HepG2 (cell line): ENCODE measurements around the gene ZNF32. TPM values are rescaled to one million over a fixed set of nuclear protein-coding genes. Genes with fewer than 3 reads are reported as not detected.

Experiments
- ATAC-seq: fragments of 200-7000 bp; cut with Tn5 transposase; 3 replicates; pipeline ENCODE4 v1.9.1; 2020; ENCODE audit warnings: mild to moderate bottlenecking, moderate library complexity
- BruUV-seq: library from RNA; stranded (reverse); fragments of 400-500 nt; replicated peaks from 2 replicates; lab custom pipeline; 2021; lab: Mats Ljungman, UMichigan
- CTCF ChIA-PET: fragments of 300-600 bp; formaldehyde crosslinking; extraction: SDS; loops from one replicate; lab custom pipeline; 2021; ENCODE audit warnings: low total read pairs, inconsistent platforms, low intra/inter-chr PET ratio; lab: Yijun Ruan, JAX
- POLR2A ChIA-PET: fragments of 350-600 bp; sonication (Branson Sonifier 250); formaldehyde crosslinking; loops from one replicate; lab custom pipeline; 2020; ENCODE audit warnings: antibody characterized with exemption, inconsistent platforms; lab: Yijun Ruan, JAX
- DNase-seq: peaks from one replicate; pipeline ENCODE4 v3.0.0-alpha.2; 2015; ENCODE audit warnings: low spot score
- FAIRE-seq: peaks from 3 replicates; lab custom pipeline; 2011; peaks lifted over from hg19 to GRCh38; lab: Jason Lieb, UNC
- H2AFZ ChIP-seq: one replicate; pipeline ENCODE4 v1.6.1; 2011; ENCODE audit warnings: low read length, inconsistent platforms
- H3K27ac ChIP-seq: fragments of 300-600 bp; 3 replicates; pipeline ENCODE4 v1.8.0; 2011; ENCODE audit warnings: mixed run types, mild to moderate bottlenecking, mixed read lengths, low read length, inconsistent platforms; ENCODE audit not compliant: insufficient read depth; ENCODE audit errors: extremely low read length
- H3K27me3 ChIP-seq, 2 experiments: fragments of 200-600 bp in 1 of 2; 2 replicates in 1 of 2; 3 replicates in 1 of 2; pipeline versions ENCODE4 v1.6.0 to v1.8.0; 2011; ENCODE audit warnings: low read length in 2 of 2, mild to moderate bottlenecking in 2 of 2, moderate library complexity in 2 of 2, inconsistent platforms in 1 of 2; ENCODE audit not compliant: insufficient read depth in 2 of 2, control insufficient read depth in 1 of 2
- H3K36me3 ChIP-seq, 2 experiments: fragments of 200-600 bp in 1 of 2; replicated peaks in 1 of 2; 2 replicates in 1 of 2; 3 replicates in 1 of 2; pipeline versions ENCODE4 v1.5.1 to v1.8.0; 2011; ENCODE audit warnings: low read length in 2 of 2, inconsistent platforms in 1 of 2; ENCODE audit not compliant: insufficient read depth in 2 of 2, control insufficient read depth in 1 of 2
- H3K4me1 ChIP-seq: 2 replicates; pipeline ENCODE4 v1.5.1; 2012; ENCODE audit warnings: low read length, inconsistent platforms; ENCODE audit not compliant: insufficient read depth
- H3K4me2 ChIP-seq: 2 replicates; pipeline ENCODE4 v1.6.0; 2011; ENCODE audit warnings: low read depth, low read length, inconsistent platforms
- H3K4me3 ChIP-seq, 3 experiments: fragments of 200-600 bp in 1 of 3; sonication (generic), shearing (Covaris generic) in 1 of 3; replicated peaks in 1 of 3; 2 replicates each; pipeline ENCODE4 v1.5.1; 2011 to 2016; ENCODE audit warnings: low read length in 3 of 3, inconsistent platforms in 2 of 3, low read depth in 2 of 3, mild to moderate bottlenecking in 2 of 3, control low read depth in 1 of 3, mixed read lengths in 1 of 3; ENCODE audit not compliant: insufficient read depth in 1 of 3
- H3K79me2 ChIP-seq: one replicate; pipeline ENCODE4 v1.6.1; 2011; ENCODE audit warnings: low read length, inconsistent platforms; ENCODE audit not compliant: insufficient read depth
- H3K9ac ChIP-seq: 2 replicates; pipeline ENCODE4 v1.6.0; 2011; ENCODE audit warnings: mild to moderate bottlenecking, low read depth, low read length, inconsistent platforms; ENCODE audit not compliant: insufficient read depth
- H3K9me3 ChIP-seq: 2 replicates; pipeline ENCODE4 v1.5.1; 2012; ENCODE audit warnings: mild to moderate bottlenecking, low read length
- H4K20me1 ChIP-seq: 2 replicates; pipeline ENCODE4 v1.6.0; 2011; ENCODE audit warnings: inconsistent platforms, mild to moderate bottlenecking, low read length, moderate library complexity; ENCODE audit not compliant: insufficient read depth
- ATF2 ChIP-seq: sonication (generic); formaldehyde crosslinking; IDR thresholded peaks from 2 replicates; pipeline ENCODE4 v1.4.0; 2020; ENCODE audit warnings: missing genetic modification reagents
- CENPX ChIP-seq: sonication (generic); formaldehyde crosslinking; IDR thresholded peaks from 2 replicates; pipeline ENCODE4 v1.9.0; 2021; ENCODE audit warnings: mild to moderate bottlenecking, missing genetic modification reagents, moderate library complexity
- HNRNPUL1 ChIP-seq: fragments of 200-400 bp; formaldehyde crosslinking; IDR thresholded peaks from 2 replicates; pipeline ENCODE4 v1.6.1; 2017; ENCODE audit warnings: low read depth, mild to moderate bottlenecking, low read length, moderate library complexity
- KLF15 ChIP-seq: sonication (generic); formaldehyde crosslinking; IDR thresholded peaks from 2 replicates; pipeline ENCODE4 v1.8.1; 2023; ENCODE audit warnings: borderline replicate concordance, mild to moderate bottlenecking, inconsistent platforms, missing genetic modification reagents, mixed read lengths
- LBX2 ChIP-seq: sonication (generic); formaldehyde crosslinking; IDR thresholded peaks from 2 replicates; pipeline ENCODE4 v1.5.0; 2020; ENCODE audit warnings: missing genetic modification reagents, mild to moderate bottlenecking, borderline replicate concordance
- RBFOX2 ChIP-seq: fragments of 200-400 bp; formaldehyde crosslinking; IDR thresholded peaks from 2 replicates; pipeline ENCODE4 v1.6.1; 2017; ENCODE audit warnings: low read depth, mild to moderate bottlenecking, low read length
- TEAD2 ChIP-seq: sonication (generic); formaldehyde crosslinking; IDR thresholded peaks from 2 replicates; pipeline ENCODE4 v1.9.0; 2021; ENCODE audit warnings: missing genetic modification reagents
- TSC22D2 ChIP-seq: sonication (generic); formaldehyde crosslinking; IDR thresholded peaks from 2 replicates; pipeline ENCODE4 v1.5.1; 2020; ENCODE audit warnings: missing genetic modification reagents, mild to moderate bottlenecking, borderline replicate concordance
- ZNF253 ChIP-seq: sonication (generic); formaldehyde crosslinking; IDR thresholded peaks from 2 replicates; pipeline ENCODE4 v1.8.0; 2022; ENCODE audit warnings: mild to moderate bottlenecking, missing genetic modification reagents, borderline replicate concordance
- ZNF713 ChIP-seq: sonication (generic); formaldehyde crosslinking; IDR thresholded peaks from 2 replicates; pipeline ENCODE4 v1.4.0; 2020; ENCODE audit warnings: mild to moderate bottlenecking, missing genetic modification reagents
- ZSCAN20 ChIP-seq: sonication (generic); formaldehyde crosslinking; IDR thresholded peaks from 2 replicates; pipeline ENCODE4 v1.4.0; 2020; ENCODE audit warnings: missing genetic modification reagents, mild to moderate bottlenecking, borderline replicate concordance
- WGBS: methylation state at CpG from one replicate; pipeline ENCODE4 v1.1.6; 2017; ENCODE audit warnings: low lambda C conversion rate; 5-methylcytosine and 5-hydroxymethylcytosine counted together
- in situ Hi-C: cut with HindIII; loops from 2 replicates; pipeline ENCODE4 v1.10.0; 2017; ENCODE audit warnings: low pct_unique_long_range_greater_than_20kb; ENCODE audit not compliant: extremely low pct_ligation_motif_present
- intact Hi-C: fragments of 100-400 bp; cut with micrococcal nuclease; formaldehyde crosslinking; loops from one replicate; pipeline ENCODE4 v1.10.0; 2022; ENCODE audit not compliant: unreplicated experiment
- polyA plus RNA-seq, 8 experiments: library from polyadenylated mRNA; depleted of rRNA in 3 of 8; stranded (reverse) in 7 of 8; unstranded in 1 of 8; fragments of >200 nt; fragmentation: Illumina TruSeq in 4 of 8; extraction: Trizol in 4 of 8; gene quantifications; 2 replicates each; pipeline versions ENCODE4 v1.2.1 to v1.2.3, GENCODE V29; 2011 to 2016; ENCODE audit warnings: low read depth in 4 of 8, missing spikeins in 1 of 8, mixed read lengths in 1 of 8; ENCODE audit not compliant: insufficient read depth in 1 of 8
- total RNA-seq, 5 experiments: library from RNA; depleted of rRNA; stranded (reverse); fragments of >200 nt; fragmentation: Illumina TruSeq; extraction: Trizol; gene quantifications; 2 replicates each; pipeline ENCODE4 v1.2.3, GENCODE V29; 2016; ENCODE audit warnings: low read depth in 1 of 5

ZNF32 gene
- total and polyA plus RNA-seq, 2 of the 13 experiments (the other 11 are each of a cell fraction or from before 2014, with no cell fraction given): 12.5 to 16.9 TPM

DNA sequence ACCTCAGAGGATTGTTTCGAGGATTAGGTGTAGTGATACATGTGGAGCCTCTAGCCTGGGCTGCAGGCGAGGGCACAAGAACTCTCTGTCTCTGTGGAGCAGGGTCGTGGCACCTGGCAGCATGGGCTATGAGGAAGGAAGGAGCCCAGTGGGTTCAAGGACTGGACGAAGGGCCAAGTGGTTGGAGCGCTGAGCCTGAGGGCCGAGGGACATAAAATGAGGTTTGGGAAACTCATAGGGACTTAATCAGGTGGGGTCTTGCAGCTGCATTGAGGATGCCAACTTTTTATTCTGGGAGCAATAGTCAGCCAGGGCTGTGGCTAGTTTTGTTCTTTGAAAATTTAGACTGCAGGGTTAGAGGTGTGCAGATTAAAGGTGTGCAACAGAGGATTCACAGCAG lies 33.0 kb upstream of the ZNF32 start:
- intact Hi-C loops (loop anchor here (5.0 kb wide), 1 partner anchor 409 kb away; no protein-coding TSS in a partner anchor), in situ Hi-C loops (no loop called here)
- Histone ChIP-seq H3K79me2 (no peaks in the 10 kb centered on the region), H3K9me3 (no peaks in the 10 kb centered on the region), H3K9ac (no peak overlapping the region), H2AFZ (no peak overlapping the region), H3K27me3 (peaks cover 0 to 4% of the 10 kb centered on the region in 2 experiments; a peak in 1 of 5 replicates), H3K36me3 (no peaks in the 10 kb centered on the region), H3K4me2 (no peak overlapping the region), H3K4me1 (no peaks in the 10 kb centered on the region), H3K27ac (no peak overlapping the region), H3K4me3 (no peak overlapping the region), H4K20me1 (no peaks in the 10 kb centered on the region)
- 0% methylated on average over 6 of the region's 6 CpGs for WGBS
- FAIRE-seq (no peak), DNase-seq (no peak), ATAC-seq (no peak)
- no TSS peak for BruUV-seq
- ChIA-PET POLR2A (no interaction called here), CTCF (no interaction called here)
- TF ChIP-seq KLF15 (CRISPR knock-in tag): no peak
- no peak for TF ChIP-seq TEAD2
- no peak for TF ChIP-seq HNRNPUL1
- no peak for TF ChIP-seq RBFOX2
- no peak for TF ChIP-seq ZNF253 (CRISPR knock-in tag)
- TF ChIP-seq ATF2 (CRISPR knock-in tag): no peak
- TF ChIP-seq ZNF713 (CRISPR knock-in tag): no peak
- TF ChIP-seq TSC22D2 (CRISPR knock-in tag): no peak
- no peak for TF ChIP-seq LBX2 (CRISPR knock-in tag)
- TF ChIP-seq ZSCAN20 (CRISPR knock-in tag): no peak
- no peak for TF ChIP-seq CENPX (CRISPR knock-in tag)
